ENCODE measurements around the gene MARS1.
A peak's percentile ranks its signal among the peaks of the same experiment; 100 is the strongest.

The MARS1 gene

GRCh38 chr12:57454566-57455373, 33.1 kb upstream of the MARS1 start, which contains the start of gene INHBE (continued):
- TF ChIP-seq ZSCAN4 (tag by site-specific recombination; IDR thresholded peaks at IDR 0.05): 0 out of 2 replicates have a peak, but pooled peaks have one; percentile 7
- TF ChIP-seq EGR2 (tag by site-specific recombination; IDR thresholded peaks at IDR 0.05; ENCODE audit: low read depth): no peak
- TF ChIP-seq ZNF362 (tag by site-specific recombination; IDR thresholded peaks at IDR 0.05): no peak
- TF ChIP-seq ELK4 (IDR thresholded peaks at IDR 0.05; ENCODE audit: borderline replicate concordance, low read depth, low read length): no peak
- TF ChIP-seq ZNF529 (tag by site-specific recombination; IDR thresholded peaks at IDR 0.05; ENCODE audit: insufficient replicate concordance): no peak
- no peak for TF ChIP-seq MEIS1 (CRISPR knock-in tag; IDR thresholded peaks at IDR 0.05; ENCODE audit: borderline replicate concordance)
- TF ChIP-seq ZNF561 (tag by site-specific recombination; IDR thresholded peaks at IDR 0.05; ENCODE audit: borderline replicate concordance): no peak
- no peak for TF ChIP-seq AEBP2 (tag by site-specific recombination; IDR thresholded peaks at IDR 0.05; ENCODE audit: borderline replicate concordance)
- no peak for TF ChIP-seq HOXD13 (CRISPR knock-in tag; IDR thresholded peaks at IDR 0.05; ENCODE audit: borderline replicate concordance)
- TF ChIP-seq ZBTB21 (tag by site-specific recombination; IDR thresholded peaks at IDR 0.05): peak; percentile 72; the same call in 1 of the 2 replicates
- TF ChIP-seq ZNF423 (tag by site-specific recombination; IDR thresholded peaks at IDR 0.05): no peak
- TF ChIP-seq ZNF18 (tag by site-specific recombination; IDR thresholded peaks at IDR 0.05): no peak
- TF ChIP-seq ZNF639 (tag by site-specific recombination; IDR thresholded peaks at IDR 0.05): no peak
- no peak for TF ChIP-seq ZNF510 (tag by site-specific recombination; IDR thresholded peaks at IDR 0.05; ENCODE audit: insufficient replicate concordance)
- no peak for TF ChIP-seq OSR2 (tag by site-specific recombination; IDR thresholded peaks at IDR 0.05)
- TF ChIP-seq ZNF157 (tag by site-specific recombination; IDR thresholded peaks at IDR 0.05): no peak
- no peak for TF ChIP-seq GLI4 (tag by site-specific recombination; IDR thresholded peaks at IDR 0.05)
- peak; percentile 91 for TF ChIP-seq GLIS1 (tag by site-specific recombination; IDR thresholded peaks at IDR 0.05)
- TF ChIP-seq ZNF202 (tag by site-specific recombination; IDR thresholded peaks at IDR 0.05; ENCODE audit: borderline replicate concordance): no peak
- TF ChIP-seq PBX3 (CRISPR knock-in tag; IDR thresholded peaks at IDR 0.05): no peak
- no peak for TF ChIP-seq TSHZ1 (tag by site-specific recombination; IDR thresholded peaks at IDR 0.05; ENCODE audit: borderline replicate concordance)
